ENCODE measurements around the gene TBPL1. TPM values are rescaled to one million over a fixed set of nuclear protein-coding genes. Genes with fewer than 3 reads are reported as not detected.

TBPL1 gene
- total and polyA plus RNA-seq, 2 of the 8 experiments (the other 6 are each of a cell fraction or from before 2014, with no cell fraction given) = 32.5 to 67.0 TPM

- no peak for FAIRE-seq
- TF ChIP-seq NANOG (IDR thresholded peaks at IDR 0.05; ENCODE audit: insufficient read depth, low read depth, low read length, poor library complexity, severe bottlenecking) (no peak), PHF8 (conservative IDR thresholded peaks at IDR 0.05; ENCODE audit: low read depth, low read length) (no peak), BACH1 (IDR thresholded peaks at IDR 0.05; ENCODE audit: low read length) (no peak), CTCF (IDR thresholded peaks at IDR 0.05; ENCODE audit: control extremely low read depth in 1 of 3, insufficient read depth in 1 of 3, low read depth in 1 of 3, low read length in 3 of 3) (no peak), ASH2L (IDR thresholded peaks at IDR 0.05; ENCODE audit: low read length) (no peak), JUND (IDR thresholded peaks at IDR 0.05; ENCODE audit: low read length) (no peak), HDAC6 (IDR thresholded peaks at IDR 0.05; ENCODE audit: low read depth, low read length) (no peak), POLR2AphosphoS5 (IDR thresholded peaks at IDR 0.05; ENCODE audit: low read depth, low read length) (no peak), CEBPB (IDR thresholded peaks at IDR 0.05; ENCODE audit: low read depth, low read length) (no peak), RNF2 (IDR thresholded peaks at IDR 0.05; ENCODE audit: borderline replicate concordance, low read depth, low read length, missing control alignments, poor library complexity, severe bottlenecking) (no peak), TBP (IDR thresholded peaks at IDR 0.05; ENCODE audit: low read depth, low read length) (no peak)
Observed at GRCh38 chr6:133991096-133991593, 38.1 kb downstream of the TBPL1 start.

More at GRCh38 chr6:133991096-133991593, 38.1 kb downstream of the TBPL1 start:
- no peak for DNase-seq (ENCODE audit: low read depth in 1 of 2, low spot score in 2 of 2)
- Histone ChIP-seq H2BK5ac (ENCODE audit: low read depth, low read length) (no peak overlapping the region), H3K4me1 (replicated peaks in 1 of 4; ENCODE audit: control insufficient read depth in 3 of 4, insufficient read depth in 4 of 4, low read length in 3 of 4) (peaks cover 0 to 6% (median 3%) of the 10 kb centered on the region in 4 experiments; a peak in 2 of 7 replicates), H2BK12ac (ENCODE audit: low read depth, low read length) (no peak overlapping the region), H3K14ac (ENCODE audit: insufficient read length) (no peak overlapping the region), H3K23ac (ENCODE audit: insufficient read length) (no peak overlapping the region), H3K36me3 (ENCODE audit: control insufficient read depth in 2 of 4, insufficient read depth in 4 of 4, low read length in 3 of 4) (peaks cover 0 to 13% (median 2%) of the 10 kb centered on the region in 4 experiments; a peak in 3 of 8 replicates), H3K18ac (ENCODE audit: extremely low read depth, low read length) (no peak overlapping the region), H4K20me1 (replicated peaks in 1 of 2; ENCODE audit: control insufficient read depth in 1 of 2, insufficient read depth in 2 of 2, low read length in 2 of 2) (no peaks in the 10 kb centered on the region), H3K56ac (replicated peaks; ENCODE audit: insufficient read length, low read depth, low read length) (no peak overlapping the region), H3K9me3 (ENCODE audit: insufficient read depth in 2 of 2, low read depth in 1 of 2, low read length in 1 of 2) (no peaks in the 10 kb centered on the region), H4K91ac (replicated peaks; ENCODE audit: insufficient read length, low read length) (no peak overlapping the region), H3K79me2 (ENCODE audit: control insufficient read depth in 1 of 2, insufficient read depth in 2 of 2, low read length in 2 of 2) (no peaks in the 10 kb centered on the region), H3K23me2 (ENCODE audit: low read depth, low read length) (no peaks in the 10 kb centered on the region), H4K8ac (ENCODE audit: extremely low read depth, insufficient read depth, low read length) (no peak overlapping the region), H3K4me3 (ENCODE audit: extremely low read depth in 1 of 4, insufficient read depth in 2 of 4, low read depth in 3 of 4, low read length in 4 of 4) (no peak overlapping the region), H4K5ac (ENCODE audit: insufficient read length, low read depth, low read length) (no peak overlapping the region), H2BK15ac (ENCODE audit: low read length) (no peak overlapping the region), H3K27ac (ENCODE audit: low read depth, low read length) (no peak overlapping the region), H2AK5ac (ENCODE audit: low read depth, low read length) (no peak overlapping the region), H2BK120ac (replicated peaks; ENCODE audit: low read depth, low read length) (no peak overlapping the region), H3K4ac (replicated peaks; ENCODE audit: insufficient read length, low read depth, low read length) (no peak overlapping the region), H2AFZ (ENCODE audit: low read length) (no peak overlapping the region), H3K27me3 (replicated peaks in 1 of 4; ENCODE audit: control insufficient read depth in 3 of 4, extremely low read depth in 1 of 4, insufficient read depth in 3 of 4, low read length in 3 of 4) (no peaks in the 10 kb centered on the region), H3K4me2 (ENCODE audit: insufficient read depth in 1 of 2, low read depth in 2 of 2, low read length in 2 of 2) (no peak overlapping the region; a peak in 1 of 4 replicates), H3K9ac (replicated peaks in 1 of 4; ENCODE audit: extremely low read depth in 1 of 4, low read depth in 3 of 4, low read length in 3 of 4) (no peak overlapping the region), H2BK20ac (ENCODE audit: low read length) (no peak overlapping the region), H3K79me1 (ENCODE audit: low read depth, low read length) (no peaks in the 10 kb centered on the region; the same call in 1 of the 2 replicates)
- WGBS, 2 experiments (ENCODE audit: extremely low coverage in 1 of 2, insufficient coverage in 1 of 2, insufficient read length in 1 of 2, insufficient replicate concordance in 2 of 2, low coverage in 1 of 2, low lambda C conversion rate in 2 of 2, missing lambda C conversion rate in 1 of 2) = 60% methylated on average over 2 of the region's 2 CpGs; no CpG with 5 or more reads in 1 of the 2 experiments
- POLR2A ChIA-PET (ENCODE audit: partially characterized antibody) = interaction anchor here (1.0 to 2.5 kb wide), 3 partner anchors 9 to 15 kb away, joined by 3 to 9 read pairs (median 5); no protein-coding TSS in a partner anchor
- CTCF ChIA-PET (ENCODE audit: partially characterized antibody) = interaction anchor here (0.9 to 5.3 kb wide), 11 partner anchors 8 to 123 kb away, joined by 3 to 31 read pairs (median 5); no protein-coding TSS in a partner anchor
